WTC11 (cell line): ENCODE measurements around the gene SCAND1. TPM values are rescaled to one million over a fixed set of nuclear protein-coding genes. Genes with fewer than 3 reads are reported as not detected.

Source experiments
- ATAC-seq: fragments of 200-7000 bp; cut with Tn5 transposase; 2 replicates; pipeline ENCODE4 v1.10.0; 2021; ENCODE audit warnings: mild to moderate bottlenecking, moderate library complexity
- CTCF ChIA-PET: fragments of 300-600 bp; sonication (Branson Sonifier 250); formaldehyde crosslinking; loops from one replicate; lab custom pipeline; 2021; ENCODE audit warnings: antibody characterized with exemption; lab: Charles Lee
- POLR2A ChIA-PET: fragments of 350-600 bp; sonication (Branson Sonifier 250); formaldehyde crosslinking; loops from one replicate; lab custom pipeline; 2021; ENCODE audit warnings: antibody characterized with exemption; lab: Charles Lee
- DNase-seq: peaks from one replicate; pipeline ENCODE4 v3.0.0; 2021; ENCODE audit warnings: low spot score
- H3K27ac Mint-ChIP-seq: 2 replicates; pipeline ENCODE4 v1.8.0; 2021; ENCODE audit warnings: mixed read lengths
- H3K27me3 Mint-ChIP-seq: 2 replicates; pipeline ENCODE4 v1.8.0; 2021; ENCODE audit warnings: low read depth, mild to moderate bottlenecking, moderate library complexity, mixed read lengths
- H3K36me3 Mint-ChIP-seq: 2 replicates; pipeline ENCODE4 v1.8.0; 2021; ENCODE audit warnings: mixed read lengths
- H3K4me1 Mint-ChIP-seq: 2 replicates; pipeline ENCODE4 v1.8.0; 2022; ENCODE audit warnings: mixed read lengths
- H3K4me3 Mint-ChIP-seq: 2 replicates; pipeline ENCODE4 v1.8.0; 2021; ENCODE audit warnings: mild to moderate bottlenecking, moderate library complexity, mixed read lengths
- H3K9me3 Mint-ChIP-seq: 2 replicates; pipeline ENCODE4 v1.8.0; 2021; ENCODE audit warnings: mixed read lengths
- GABPB1 ChIP-seq: sonication (generic); formaldehyde crosslinking; IDR thresholded peaks from 2 replicates; pipeline ENCODE4 v1.8.1; 2023; ENCODE audit warnings: mild to moderate bottlenecking, missing genetic modification reagents
- NFYB ChIP-seq: sonication (generic); formaldehyde crosslinking; conservative IDR thresholded peaks from 2 replicates; pipeline ENCODE4 v1.8.0; 2022; ENCODE audit warnings: low read depth, missing genetic modification reagents
- OVOL2 ChIP-seq: fragments of 250-450 bp; sonication (Bioruptor Pico); IDR thresholded peaks from 2 replicates; pipeline ENCODE4 v1.9.0; 2021; ENCODE audit warnings: mild to moderate bottlenecking, borderline replicate concordance
- RELA ChIP-seq: sonication (generic); formaldehyde crosslinking; IDR thresholded peaks from 2 replicates; pipeline ENCODE4 v1.8.1; 2022; ENCODE audit warnings: missing genetic modification reagents, mild to moderate bottlenecking, borderline replicate concordance
- ZNF138 ChIP-seq: sonication (generic); formaldehyde crosslinking; conservative IDR thresholded peaks from 2 replicates; pipeline ENCODE4 v1.8.1; 2022; ENCODE audit warnings: mild to moderate bottlenecking, moderate library complexity, missing genetic modification reagents
- ZNF232 ChIP-seq: sonication (generic); formaldehyde crosslinking; IDR thresholded peaks from 2 replicates; pipeline ENCODE4 v1.8.0; 2022; ENCODE audit warnings: mild to moderate bottlenecking, missing genetic modification reagents
- ZNF423 ChIP-seq: fragments of 250-450 bp; sonication (Bioruptor Pico); IDR thresholded peaks from 2 replicates; pipeline ENCODE4 v2.1.2; 2022; ENCODE audit warnings: mild to moderate bottlenecking, moderate library complexity
- ZNF671 ChIP-seq: fragments of 250-450 bp; sonication (Bioruptor Pico); IDR thresholded peaks from 2 replicates; pipeline ENCODE4 v1.8.0; 2021; ENCODE audit warnings: mild to moderate bottlenecking
- total RNA-seq: library from RNA; stranded (reverse); gene quantifications from 3 replicates; pipeline ENCODE4 v1.2.3, GENCODE V29; 2021
- TF ChIP-seq, protein P1 (sequence below): fragments of 250-450 bp; sonication (Bioruptor Pico); conservative IDR thresholded peaks from 2 replicates; pipeline ENCODE4 v1.9.0; 2021; ENCODE audit warnings: mild to moderate bottlenecking
- TF ChIP-seq, protein P2 (sequence below): sonication (generic); formaldehyde crosslinking; IDR thresholded peaks from 2 replicates; pipeline ENCODE4 v1.8.0; 2022; ENCODE audit warnings: mild to moderate bottlenecking, missing genetic modification reagents
- TF ChIP-seq, protein P3 (sequence below): sonication (generic); formaldehyde crosslinking; conservative IDR thresholded peaks from 2 replicates; pipeline ENCODE4 v1.8.1; 2022; ENCODE audit warnings: mild to moderate bottlenecking, missing genetic modification reagents
- TF ChIP-seq, protein P4 (sequence below): sonication (generic); formaldehyde crosslinking; IDR thresholded peaks from 2 replicates; pipeline ENCODE4 v1.8.1; 2022; ENCODE audit warnings: missing genetic modification reagents, borderline replicate concordance
- TF ChIP-seq, protein P5 (sequence below): fragments of 200-600 bp; IDR thresholded peaks from 2 replicates; pipeline ENCODE4 v1.8.0; 2022; ENCODE audit warnings: antibody characterized with exemption
- TF ChIP-seq, protein P6 (sequence below): fragments of 250-450 bp; sonication (Bioruptor Pico); IDR thresholded peaks from 2 replicates; pipeline ENCODE4 v1.9.0; 2021; ENCODE audit warnings: mild to moderate bottlenecking
- TF ChIP-seq, protein P7 (sequence below): sonication (generic); formaldehyde crosslinking; IDR thresholded peaks from 2 replicates; pipeline ENCODE4 v1.8.0; 2023; ENCODE audit warnings: missing genetic modification reagents
- TF ChIP-seq, protein P8 (sequence below): fragments of 250-450 bp; sonication (Bioruptor Pico); IDR thresholded peaks from 2 replicates; pipeline ENCODE4 v1.9.0; 2021; ENCODE audit warnings: moderate library complexity, mild to moderate bottlenecking, inconsistent platforms, borderline replicate concordance
- TF ChIP-seq, protein P9 (sequence below): sonication (generic); formaldehyde crosslinking; IDR thresholded peaks from 2 replicates; pipeline ENCODE4 v1.8.1; 2023; ENCODE audit warnings: mild to moderate bottlenecking, missing genetic modification reagents

SCAND1 gene
- total RNA-seq, 1 experiment from 2014 or later = 103 TPM

DNA sequence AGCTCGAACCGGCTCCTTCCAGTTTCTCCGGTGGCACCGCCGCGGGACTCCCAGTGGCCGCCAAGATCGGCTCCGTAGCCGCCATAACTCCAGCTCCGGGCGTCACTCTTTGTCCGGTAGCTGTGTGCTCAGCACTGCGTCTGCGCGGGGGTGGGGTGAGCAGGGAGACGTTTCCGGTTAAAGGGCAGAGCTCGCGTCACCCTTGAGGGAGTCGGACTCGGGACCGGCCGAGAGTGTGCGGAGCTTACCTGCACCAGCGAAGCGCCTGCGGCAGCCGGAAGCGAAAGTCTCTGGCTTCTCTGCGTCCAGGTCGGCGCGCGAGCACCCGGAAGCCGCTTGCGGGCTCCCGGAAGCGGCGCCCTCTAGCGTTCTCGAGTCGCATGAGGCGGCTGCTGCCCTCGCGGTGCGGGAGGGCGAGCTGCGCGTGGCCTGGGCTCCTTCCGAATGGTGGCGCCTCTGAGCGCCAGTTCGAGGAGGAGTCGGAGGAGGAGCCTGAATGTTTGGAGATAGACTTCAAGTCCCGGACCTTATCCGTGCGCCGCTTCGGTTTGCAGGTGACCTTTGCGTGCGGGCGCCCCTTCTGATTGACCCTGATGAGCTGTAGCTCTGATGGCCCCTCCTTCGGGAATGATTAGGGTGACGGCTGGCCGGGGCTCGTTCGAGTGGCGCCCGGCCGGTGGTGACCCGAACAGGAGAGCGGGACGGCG lies at the start of gene SCAND1 (continued):
- TF ChIP-seq, protein P1, sequence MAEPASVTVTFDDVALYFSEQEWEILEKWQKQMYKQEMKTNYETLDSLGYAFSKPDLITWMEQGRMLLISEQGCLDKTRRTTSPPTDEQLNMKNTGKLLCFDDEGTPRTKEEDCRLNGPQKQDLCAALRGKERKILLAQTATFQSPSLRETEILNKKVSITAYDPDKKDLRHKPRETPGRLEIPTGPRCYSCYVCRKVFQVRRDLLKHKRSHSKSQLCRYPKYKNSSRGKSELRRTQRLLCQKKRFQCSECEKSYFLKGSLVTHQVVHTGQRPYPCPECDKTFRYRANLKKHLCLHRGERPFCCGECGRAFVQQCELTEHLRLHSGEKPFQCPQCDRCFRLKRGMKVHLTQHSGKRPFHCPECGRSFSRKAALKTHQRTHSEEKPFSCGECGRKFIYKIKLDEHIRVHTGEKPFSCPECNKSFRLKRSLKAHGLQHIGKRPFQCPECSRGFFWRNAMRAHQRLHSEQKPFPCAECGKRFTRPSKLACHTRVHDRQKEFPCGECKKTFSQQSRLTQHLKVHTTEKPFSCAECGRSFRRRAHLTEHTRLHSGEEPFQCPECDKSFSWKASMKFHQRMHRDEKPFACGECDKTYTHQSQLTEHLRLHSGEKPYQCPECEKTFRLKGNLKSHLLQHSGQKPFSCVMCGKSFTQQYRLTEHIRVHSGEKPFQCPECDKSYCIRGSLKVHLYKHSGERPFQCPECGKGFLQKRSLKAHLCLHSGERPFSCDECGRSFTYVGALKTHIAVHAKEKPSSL (CRISPR knock-in tag) = no peak
- TF ChIP-seq, protein P2, sequence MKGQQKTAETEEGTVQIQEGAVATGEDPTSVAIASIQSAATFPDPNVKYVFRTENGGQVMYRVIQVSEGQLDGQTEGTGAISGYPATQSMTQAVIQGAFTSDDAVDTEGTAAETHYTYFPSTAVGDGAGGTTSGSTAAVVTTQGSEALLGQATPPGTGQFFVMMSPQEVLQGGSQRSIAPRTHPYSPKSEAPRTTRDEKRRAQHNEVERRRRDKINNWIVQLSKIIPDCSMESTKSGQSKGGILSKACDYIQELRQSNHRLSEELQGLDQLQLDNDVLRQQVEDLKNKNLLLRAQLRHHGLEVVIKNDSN (CRISPR knock-in tag) = peak; percentile 37
- TF ChIP-seq ZNF232 (peak; percentile 87), GABPB1 (CRISPR knock-in tag) (peak; percentile 83), ZNF671 (CRISPR knock-in tag) (no peak), OVOL2 (CRISPR knock-in tag) (no peak), ZNF138 (no peak), NFYB (no peak)
- TF ChIP-seq, protein P3, sequence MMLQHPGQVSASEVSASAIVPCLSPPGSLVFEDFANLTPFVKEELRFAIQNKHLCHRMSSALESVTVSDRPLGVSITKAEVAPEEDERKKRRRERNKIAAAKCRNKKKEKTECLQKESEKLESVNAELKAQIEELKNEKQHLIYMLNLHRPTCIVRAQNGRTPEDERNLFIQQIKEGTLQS (CRISPR knock-in tag) = peak; percentile 47; the same call in 1 of the 2 replicates
- TF ChIP-seq, protein P4, sequence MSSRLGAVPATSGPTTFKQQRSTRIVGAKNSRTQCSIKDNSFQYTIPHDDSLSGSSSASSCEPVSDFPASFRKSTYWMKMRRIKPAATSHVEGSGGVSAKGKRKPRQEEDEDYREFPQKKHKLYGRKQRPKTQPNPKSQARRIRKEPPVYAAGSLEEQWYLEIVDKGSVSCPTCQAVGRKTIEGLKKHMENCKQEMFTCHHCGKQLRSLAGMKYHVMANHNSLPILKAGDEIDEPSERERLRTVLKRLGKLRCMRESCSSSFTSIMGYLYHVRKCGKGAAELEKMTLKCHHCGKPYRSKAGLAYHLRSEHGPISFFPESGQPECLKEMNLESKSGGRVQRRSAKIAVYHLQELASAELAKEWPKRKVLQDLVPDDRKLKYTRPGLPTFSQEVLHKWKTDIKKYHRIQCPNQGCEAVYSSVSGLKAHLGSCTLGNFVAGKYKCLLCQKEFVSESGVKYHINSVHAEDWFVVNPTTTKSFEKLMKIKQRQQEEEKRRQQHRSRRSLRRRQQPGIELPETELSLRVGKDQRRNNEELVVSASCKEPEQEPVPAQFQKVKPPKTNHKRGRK (CRISPR knock-in tag) = no peak; the same call in 1 of the 2 replicates
- TF ChIP-seq, protein P5, sequence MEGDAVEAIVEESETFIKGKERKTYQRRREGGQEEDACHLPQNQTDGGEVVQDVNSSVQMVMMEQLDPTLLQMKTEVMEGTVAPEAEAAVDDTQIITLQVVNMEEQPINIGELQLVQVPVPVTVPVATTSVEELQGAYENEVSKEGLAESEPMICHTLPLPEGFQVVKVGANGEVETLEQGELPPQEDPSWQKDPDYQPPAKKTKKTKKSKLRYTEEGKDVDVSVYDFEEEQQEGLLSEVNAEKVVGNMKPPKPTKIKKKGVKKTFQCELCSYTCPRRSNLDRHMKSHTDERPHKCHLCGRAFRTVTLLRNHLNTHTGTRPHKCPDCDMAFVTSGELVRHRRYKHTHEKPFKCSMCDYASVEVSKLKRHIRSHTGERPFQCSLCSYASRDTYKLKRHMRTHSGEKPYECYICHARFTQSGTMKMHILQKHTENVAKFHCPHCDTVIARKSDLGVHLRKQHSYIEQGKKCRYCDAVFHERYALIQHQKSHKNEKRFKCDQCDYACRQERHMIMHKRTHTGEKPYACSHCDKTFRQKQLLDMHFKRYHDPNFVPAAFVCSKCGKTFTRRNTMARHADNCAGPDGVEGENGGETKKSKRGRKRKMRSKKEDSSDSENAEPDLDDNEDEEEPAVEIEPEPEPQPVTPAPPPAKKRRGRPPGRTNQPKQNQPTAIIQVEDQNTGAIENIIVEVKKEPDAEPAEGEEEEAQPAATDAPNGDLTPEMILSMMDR = peak; percentile 45
- TF ChIP-seq, protein P6, sequence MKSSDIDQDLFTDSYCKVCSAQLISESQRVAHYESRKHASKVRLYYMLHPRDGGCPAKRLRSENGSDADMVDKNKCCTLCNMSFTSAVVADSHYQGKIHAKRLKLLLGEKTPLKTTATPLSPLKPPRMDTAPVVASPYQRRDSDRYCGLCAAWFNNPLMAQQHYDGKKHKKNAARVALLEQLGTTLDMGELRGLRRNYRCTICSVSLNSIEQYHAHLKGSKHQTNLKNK (CRISPR knock-in tag) = no peak
- TF ChIP-seq, protein P7, sequence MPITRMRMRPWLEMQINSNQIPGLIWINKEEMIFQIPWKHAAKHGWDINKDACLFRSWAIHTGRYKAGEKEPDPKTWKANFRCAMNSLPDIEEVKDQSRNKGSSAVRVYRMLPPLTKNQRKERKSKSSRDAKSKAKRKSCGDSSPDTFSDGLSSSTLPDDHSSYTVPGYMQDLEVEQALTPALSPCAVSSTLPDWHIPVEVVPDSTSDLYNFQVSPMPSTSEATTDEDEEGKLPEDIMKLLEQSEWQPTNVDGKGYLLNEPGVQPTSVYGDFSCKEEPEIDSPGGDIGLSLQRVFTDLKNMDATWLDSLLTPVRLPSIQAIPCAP = no peak

DNA sequence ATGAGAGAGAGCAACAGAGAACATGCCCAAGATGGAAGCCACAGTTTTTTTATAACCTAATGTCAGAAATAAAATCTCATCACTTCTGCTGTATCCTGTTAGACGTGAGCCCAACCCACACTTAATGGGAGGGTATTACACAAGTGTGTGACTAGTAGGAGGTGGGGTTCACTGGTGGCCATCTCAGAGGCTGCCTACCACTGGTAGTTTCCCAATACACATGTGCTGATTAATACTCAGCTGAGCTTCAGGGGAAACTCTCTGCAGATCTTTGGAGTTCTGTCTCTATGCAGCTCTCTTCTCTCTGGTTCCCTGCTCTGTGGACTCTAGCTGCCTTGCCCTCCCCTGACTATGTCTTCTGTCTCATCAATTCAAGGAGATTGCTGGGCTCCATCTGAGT lies 49.7 kb upstream of the SCAND1 start:
- CTCF ChIA-PET = interaction anchor here (0.6 to 1.6 kb wide), 2 partner anchors 12 to 134 kb away, joined by 3 to 7 read pairs; no protein-coding TSS in a partner anchor
- no peaks in the 10 kb centered on the region for H3K4me1 Mint-ChIP-seq
- no peak for DNase-seq
- TF ChIP-seq ZNF423 (no peak), RELA (CRISPR knock-in tag) (no peak)
- TF ChIP-seq, protein P8, sequence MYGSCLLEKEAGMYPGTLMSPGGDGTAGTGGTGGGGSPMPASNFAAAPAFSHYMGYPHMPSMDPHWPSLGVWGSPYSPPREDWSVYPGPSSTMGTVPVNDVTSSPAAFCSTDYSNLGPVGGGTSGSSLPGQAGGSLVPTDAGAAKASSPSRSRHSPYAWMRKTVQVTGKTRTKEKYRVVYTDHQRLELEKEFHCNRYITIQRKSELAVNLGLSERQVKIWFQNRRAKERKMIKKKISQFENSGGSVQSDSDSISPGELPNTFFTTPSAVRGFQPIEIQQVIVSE (CRISPR knock-in tag) = no peak
- TF ChIP-seq, protein P9, sequence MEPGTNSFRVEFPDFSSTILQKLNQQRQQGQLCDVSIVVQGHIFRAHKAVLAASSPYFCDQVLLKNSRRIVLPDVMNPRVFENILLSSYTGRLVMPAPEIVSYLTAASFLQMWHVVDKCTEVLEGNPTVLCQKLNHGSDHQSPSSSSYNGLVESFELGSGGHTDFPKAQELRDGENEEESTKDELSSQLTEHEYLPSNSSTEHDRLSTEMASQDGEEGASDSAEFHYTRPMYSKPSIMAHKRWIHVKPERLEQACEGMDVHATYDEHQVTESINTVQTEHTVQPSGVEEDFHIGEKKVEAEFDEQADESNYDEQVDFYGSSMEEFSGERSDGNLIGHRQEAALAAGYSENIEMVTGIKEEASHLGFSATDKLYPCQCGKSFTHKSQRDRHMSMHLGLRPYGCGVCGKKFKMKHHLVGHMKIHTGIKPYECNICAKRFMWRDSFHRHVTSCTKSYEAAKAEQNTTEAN = no peak
- TF ChIP-seq, all 79 proteins: peak for 0
- POLR2A ChIA-PET = no interaction called here
- no peak for ATAC-seq
- H3K27me3 Mint-ChIP-seq = peaks cover 16% of the 10 kb centered on the region
- peaks cover 35% of the 10 kb centered on the region for H3K9me3 Mint-ChIP-seq
- no peak overlapping the region for H3K27ac Mint-ChIP-seq
- H3K36me3 Mint-ChIP-seq = peaks cover 15% of the 10 kb centered on the region
- no peak overlapping the region for H3K4me3 Mint-ChIP-seq
